HG03064 (cell line): ENCODE results near the gene PEX11G.
"Not testable (repeated sequence)": the region's sequence is repeated elsewhere in the genome, so short reads cannot be mapped to it uniquely, and the experiment has no call there.

Source experiments
- ATAC-seq: cut with Tn5 transposase; IDR thresholded peaks from one replicate; pipeline ENCODE4 v1.9.1; 2021; ENCODE audit warnings: low read depth; ENCODE audit not compliant: unreplicated experiment

PEX11G gene

GRCh38 chr19:7441468-7442146 lies 47.2 kb downstream of the PEX11G start:
- ATAC-seq, result no peak

GRCh38 chr19:7440188-7440975 lies 48.5 kb downstream of the PEX11G start:
- ATAC-seq, result no peak

GRCh38 chr19:7435586-7435985 lies 53.2 kb downstream of the PEX11G start:
- ATAC-seq, result no peak

- no peak for ATAC-seq
Observed at GRCh38 chr19:7434391-7434790, 54.4 kb downstream of the PEX11G start.

GRCh38 chr19:7433456-7433855 lies 55.4 kb downstream of the PEX11G start:
- ATAC-seq, result not testable (repeated sequence)

GRCh38 chr19:7429638-7430282 lies 59.1 kb downstream of the PEX11G start:
- no peak for ATAC-seq

- ATAC-seq, result no peak
Observed at GRCh38 chr19:7428651-7429113, 60.2 kb downstream of the PEX11G start.

- no peak for ATAC-seq
Observed at GRCh38 chr19:7427944-7428343, 60.9 kb downstream of the PEX11G start.

- no peak for ATAC-seq
Observed at GRCh38 chr19:7426986-7427385, 61.8 kb downstream of the PEX11G start.
